Keratinocyte (primary cell): Measurements from ENCODE around the gene SYVN1. TPM values are rescaled to one million over a fixed set of nuclear protein-coding genes. Genes with fewer than 3 reads are reported as not detected.

Source experiments
- DNase-seq: peaks from one replicate; pipeline ENCODE4 v3.0.0-alpha.2; 2011; ENCODE audit warnings: low read depth, missing footprints, low spot score
- FAIRE-seq: peaks from 2 replicates; lab custom pipeline; 2011; peaks lifted over from hg19 to GRCh38; lab: Jason Lieb, UNC
- H2AFZ ChIP-seq: 2 replicates; pipeline ENCODE4 v1.6.0; 2012; ENCODE audit warnings: low read length, control low read depth, inconsistent platforms; ENCODE audit not compliant: control insufficient read depth
- H3K27ac ChIP-seq: 2 replicates; pipeline ENCODE4 v1.5.1; 2011; ENCODE audit warnings: low read length; ENCODE audit not compliant: control insufficient read depth, insufficient read depth
- H3K27me3 ChIP-seq: 3 replicates; pipeline ENCODE4 v1.6.0; 2011; ENCODE audit warnings: low read length; ENCODE audit not compliant: control insufficient read depth, insufficient read depth; ENCODE audit errors: extremely low read depth
- H3K36me3 ChIP-seq, 2 experiments: 2 replicates in 1 of 2; 3 replicates in 1 of 2; pipeline ENCODE4 v1.5.1; 2011; ENCODE audit warnings: low read length in 2 of 2, mild to moderate bottlenecking in 1 of 2; ENCODE audit not compliant: control insufficient read depth in 2 of 2, insufficient read depth in 2 of 2; ENCODE audit errors: extremely low read depth in 1 of 2
- H3K4me1 ChIP-seq: 3 replicates; pipeline ENCODE4 v1.5.1; 2011; ENCODE audit warnings: low read length; ENCODE audit not compliant: control insufficient read depth, insufficient read depth; ENCODE audit errors: extremely low read depth
- H3K4me2 ChIP-seq: 3 replicates; pipeline ENCODE4 v1.6.0; 2011; ENCODE audit warnings: low read depth, low read length; ENCODE audit not compliant: control insufficient read depth, insufficient read depth; ENCODE audit errors: extremely low read depth
- H3K4me3 ChIP-seq, 3 experiments: fragments of 200-600 bp in 1 of 3; sonication (generic) in 1 of 3; 2 replicates in 2 of 3; 3 replicates in 1 of 3; pipeline ENCODE4 v1.5.1; 2011 to 2016; ENCODE audit warnings: low read length in 3 of 3, mild to moderate bottlenecking in 3 of 3, control low read depth in 2 of 3, inconsistent platforms in 1 of 3, low read depth in 1 of 3, mixed read lengths in 1 of 3, mixed run types in 1 of 3, moderate library complexity in 1 of 3; ENCODE audit not compliant: control insufficient read depth in 2 of 3, insufficient read depth in 2 of 3; ENCODE audit errors: extremely low read depth in 1 of 3
- H3K79me2 ChIP-seq: 2 replicates; pipeline ENCODE4 v1.6.0; 2012; ENCODE audit warnings: low read length; ENCODE audit not compliant: control insufficient read depth, insufficient read depth
- H3K9ac ChIP-seq: 3 replicates; pipeline ENCODE4 v1.6.0; 2011; ENCODE audit warnings: low read length; ENCODE audit not compliant: control insufficient read depth, insufficient read depth; ENCODE audit errors: extremely low read depth
- H3K9me1 ChIP-seq: 3 replicates; pipeline ENCODE4 v1.6.0; 2011; ENCODE audit warnings: low read length; ENCODE audit not compliant: control insufficient read depth, insufficient read depth; ENCODE audit errors: extremely low read depth
- H3K9me3 ChIP-seq: 2 replicates; pipeline ENCODE4 v1.5.1; 2012; ENCODE audit warnings: low read depth, low read length; ENCODE audit not compliant: control insufficient read depth
- H4K20me1 ChIP-seq: 3 replicates; pipeline ENCODE4 v1.6.0; 2011; ENCODE audit warnings: low read length; ENCODE audit not compliant: control insufficient read depth, insufficient read depth; ENCODE audit errors: extremely low read depth
- EZH2 ChIP-seq: IDR thresholded peaks from one replicate; pipeline ENCODE4 v1.6.1; 2012; ENCODE audit warnings: inconsistent platforms, mild to moderate bottlenecking, low read length, moderate library complexity
- dilution Hi-C: fragments of 300-500 bp; cut with MboI; formaldehyde crosslinking; loops from one replicate; pipeline ENCODE4 v1.7.0; 2020; ENCODE audit warnings: low sequenced_read_pairs; ENCODE audit not compliant: extremely low pct_ligation_motif_present
- polyA plus RNA-seq, 5 experiments: library from polyadenylated mRNA; depleted of rRNA in 3 of 5; stranded (reverse) in 3 of 5; stranded (forward) in 1 of 5; unstranded in 1 of 5; fragments of >200 nt; gene quantifications; 1 replicate in 1 of 5; 2 replicates in 3 of 5; 3 replicates in 1 of 5; pipeline versions ENCODE4 v1.2.1 to v1.2.3, GENCODE V29; 2011 to 2012; ENCODE audit warnings: missing spikeins in 2 of 5, low read depth in 1 of 5, low replicate concordance in 1 of 5
- TF ChIP-seq, protein P1 (sequence below), 3 experiments: IDR thresholded peaks in 1 of 3; conservative IDR thresholded peaks in 1 of 3; optimal IDR thresholded peaks in 1 of 3; 2 replicates in 2 of 3; 3 replicates in 1 of 3; pipeline versions ENCODE3 to v1.5.1; 2011; ENCODE audit warnings: low read length in 3 of 3, mild to moderate bottlenecking in 3 of 3, moderate library complexity in 2 of 3, control low read depth in 1 of 3, inconsistent platforms in 1 of 3; ENCODE audit not compliant: insufficient read depth in 2 of 3; ENCODE audit errors: extremely low read depth in 1 of 3

Gene SYVN1
- polyA plus RNA-seq, 1 donor (not counting 4 experiments of a cell fraction or from before 2014, with no cell fraction given), result 10.8 TPM

DNA sequence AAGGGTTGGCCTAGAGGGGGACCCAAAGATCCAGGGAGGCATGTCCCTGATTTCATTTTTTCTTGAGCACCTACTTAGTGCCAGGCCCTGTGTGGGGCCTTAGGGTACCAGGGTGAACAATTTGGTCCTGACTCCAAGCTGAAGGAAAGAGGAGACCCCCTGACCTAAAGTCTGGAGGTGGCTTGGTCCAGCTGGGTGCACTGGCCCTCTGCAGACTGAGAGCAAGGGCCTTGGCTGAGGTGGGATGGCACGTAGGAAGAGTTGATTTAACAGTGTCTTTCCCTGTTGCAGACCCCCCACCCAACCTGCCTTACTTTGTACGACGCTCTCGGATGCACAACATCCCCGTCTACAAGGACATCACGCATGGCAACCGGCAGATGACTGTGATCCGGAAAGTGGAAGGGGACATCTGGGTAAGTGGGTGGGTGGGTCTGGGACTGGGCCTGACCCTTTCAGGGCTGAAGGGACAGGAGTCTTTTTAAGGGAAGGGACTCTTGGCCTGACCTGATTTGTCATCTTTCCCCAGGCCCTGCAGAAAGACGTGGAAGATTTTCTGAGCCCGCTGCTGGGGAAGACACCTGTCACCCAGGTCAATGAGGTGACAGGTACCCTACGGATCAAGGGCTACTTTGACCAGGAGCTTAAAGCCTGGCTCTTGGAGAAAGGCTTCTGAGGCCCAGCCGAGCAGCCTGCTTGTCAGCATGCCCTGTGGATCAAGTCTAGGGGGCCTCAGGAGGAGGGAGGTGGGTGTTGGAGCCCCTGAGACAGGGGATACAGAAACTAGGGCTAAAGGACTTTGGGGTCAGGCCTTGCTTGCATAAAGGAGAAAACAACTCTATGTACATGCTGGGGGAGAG, 8.9 kb downstream of the SYVN1 start:
- Histone ChIP-seq H3K9me3 (no peaks in the 10 kb centered on the region), H3K4me1 (peaks cover 13% of the 10 kb centered on the region), H2AFZ (no peak overlapping the region), H3K4me2 (no peak overlapping the region), H3K4me3 (no peak overlapping the region), H3K27ac (no peak overlapping the region), H3K27me3 (no peaks in the 10 kb centered on the region), H3K36me3 (peaks cover 30 to 39% of the 10 kb centered on the region in 2 experiments), H3K9me1 (no peaks in the 10 kb centered on the region), H3K9ac (no peak overlapping the region), H4K20me1 (no peaks in the 10 kb centered on the region), H3K79me2 (peaks cover 36% of the 10 kb centered on the region)
- dilution Hi-C loops, result no loop called here
- TF ChIP-seq EZH2, result no peak
- TF ChIP-seq, protein P1, sequence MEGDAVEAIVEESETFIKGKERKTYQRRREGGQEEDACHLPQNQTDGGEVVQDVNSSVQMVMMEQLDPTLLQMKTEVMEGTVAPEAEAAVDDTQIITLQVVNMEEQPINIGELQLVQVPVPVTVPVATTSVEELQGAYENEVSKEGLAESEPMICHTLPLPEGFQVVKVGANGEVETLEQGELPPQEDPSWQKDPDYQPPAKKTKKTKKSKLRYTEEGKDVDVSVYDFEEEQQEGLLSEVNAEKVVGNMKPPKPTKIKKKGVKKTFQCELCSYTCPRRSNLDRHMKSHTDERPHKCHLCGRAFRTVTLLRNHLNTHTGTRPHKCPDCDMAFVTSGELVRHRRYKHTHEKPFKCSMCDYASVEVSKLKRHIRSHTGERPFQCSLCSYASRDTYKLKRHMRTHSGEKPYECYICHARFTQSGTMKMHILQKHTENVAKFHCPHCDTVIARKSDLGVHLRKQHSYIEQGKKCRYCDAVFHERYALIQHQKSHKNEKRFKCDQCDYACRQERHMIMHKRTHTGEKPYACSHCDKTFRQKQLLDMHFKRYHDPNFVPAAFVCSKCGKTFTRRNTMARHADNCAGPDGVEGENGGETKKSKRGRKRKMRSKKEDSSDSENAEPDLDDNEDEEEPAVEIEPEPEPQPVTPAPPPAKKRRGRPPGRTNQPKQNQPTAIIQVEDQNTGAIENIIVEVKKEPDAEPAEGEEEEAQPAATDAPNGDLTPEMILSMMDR (optimal IDR thresholded peaks at IDR 0.05 in 1 of 3, IDR thresholded peaks at IDR 0.05 in 1 of 3, conservative IDR thresholded peaks at IDR 0.05 in 1 of 3; ENCODE audit: extremely low read depth in 1 of 3, insufficient read depth in 2 of 3, low read length in 3 of 3), result no peak
- no peak for FAIRE-seq
- no peak for DNase-seq

DNA sequence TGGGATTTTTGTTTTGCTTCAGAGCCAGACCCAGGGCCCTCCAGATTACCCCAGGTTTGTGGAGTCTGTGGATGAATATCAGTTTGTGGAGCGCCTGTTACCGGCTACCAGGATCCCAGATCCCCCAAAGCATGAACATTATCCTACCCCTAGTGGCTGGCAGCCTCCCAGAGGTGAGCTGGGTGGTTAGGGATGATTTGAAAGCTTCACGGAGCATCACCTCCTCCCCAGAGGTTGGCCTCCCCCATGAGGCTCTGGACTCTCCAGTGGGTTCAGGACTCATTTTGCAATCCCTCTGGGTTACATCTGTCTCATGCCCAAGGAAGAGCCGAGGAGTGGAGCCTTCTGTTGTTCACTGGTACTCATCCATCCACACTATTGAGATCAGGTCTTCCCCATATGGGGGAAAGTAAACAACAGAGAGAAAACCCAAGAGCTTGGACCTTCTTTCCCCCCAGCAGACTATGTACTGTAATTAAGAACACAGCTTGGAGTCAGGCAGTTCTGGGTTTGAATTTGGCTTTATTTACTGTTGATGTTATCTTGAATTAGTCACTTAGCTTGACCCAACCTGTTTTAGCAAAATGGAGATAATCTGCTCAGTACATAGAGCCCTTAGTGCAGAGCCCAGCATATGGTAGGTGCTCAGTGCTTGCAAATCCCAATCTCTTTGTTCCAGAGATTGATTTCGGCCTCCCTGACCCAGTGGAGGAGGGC, 9.7 kb downstream of the SYVN1 start:
- Histone ChIP-seq H3K27me3 (no peaks in the 10 kb centered on the region), H3K4me3 (no peak overlapping the region), H3K9me3 (no peaks in the 10 kb centered on the region), H3K36me3 (peaks cover 30 to 39% of the 10 kb centered on the region in 2 experiments), H4K20me1 (no peaks in the 10 kb centered on the region), H3K79me2 (peaks cover 44% of the 10 kb centered on the region), H3K9me1 (no peaks in the 10 kb centered on the region), H3K27ac (no peak overlapping the region), H3K4me1 (peaks cover 17% of the 10 kb centered on the region), H2AFZ (no peak overlapping the region), H3K9ac (no peak overlapping the region), H3K4me2 (no peak overlapping the region)
- no peak for FAIRE-seq
- dilution Hi-C loops, result no loop called here
- no peak for TF ChIP-seq EZH2
- TF ChIP-seq, protein P1 (optimal IDR thresholded peaks at IDR 0.05 in 1 of 3, IDR thresholded peaks at IDR 0.05 in 1 of 3, conservative IDR thresholded peaks at IDR 0.05 in 1 of 3; ENCODE audit: extremely low read depth in 1 of 3, insufficient read depth in 2 of 3, low read length in 3 of 3), result no peak
- no peak for DNase-seq
